Activated CD4-positive, alpha-beta T cell treated with anti-CD3 and anti-CD28 coated beads, Interleukin-2, amount 50 U/mL, for 24 hours (primary cell): ENCODE data around the gene RHBDF2.
"Not testable (repeated sequence)": the region's sequence is repeated elsewhere in the genome, so short reads cannot be mapped to it uniquely, and the experiment has no call there.

Source experiments
- DNase-seq, 2 donors: peaks; one replicate each; pipeline ENCODE4 v3.0.0-alpha.2; 2020; ENCODE audit warnings: low read depth in 1 of 2, low spot score in 1 of 2

RHBDF2 gene

DNA sequence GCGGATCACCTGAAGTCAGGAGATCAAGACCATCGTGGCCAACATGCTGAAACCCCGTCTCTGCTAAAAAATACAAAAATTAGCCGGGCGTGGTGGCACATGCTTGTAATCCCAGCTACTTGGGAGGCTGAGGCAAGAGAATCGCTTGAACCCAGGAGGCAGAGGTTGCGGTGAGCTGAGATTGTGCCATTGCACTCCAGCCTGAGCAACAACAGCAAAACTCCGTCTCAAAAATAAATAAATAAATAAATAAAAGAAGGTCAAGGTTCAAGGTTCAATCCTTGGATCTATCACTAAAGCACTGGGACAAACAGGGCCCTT is 24.2 kb upstream of the RHBDF2 start:
- DNase-seq, result not testable (repeated sequence)

DNA sequence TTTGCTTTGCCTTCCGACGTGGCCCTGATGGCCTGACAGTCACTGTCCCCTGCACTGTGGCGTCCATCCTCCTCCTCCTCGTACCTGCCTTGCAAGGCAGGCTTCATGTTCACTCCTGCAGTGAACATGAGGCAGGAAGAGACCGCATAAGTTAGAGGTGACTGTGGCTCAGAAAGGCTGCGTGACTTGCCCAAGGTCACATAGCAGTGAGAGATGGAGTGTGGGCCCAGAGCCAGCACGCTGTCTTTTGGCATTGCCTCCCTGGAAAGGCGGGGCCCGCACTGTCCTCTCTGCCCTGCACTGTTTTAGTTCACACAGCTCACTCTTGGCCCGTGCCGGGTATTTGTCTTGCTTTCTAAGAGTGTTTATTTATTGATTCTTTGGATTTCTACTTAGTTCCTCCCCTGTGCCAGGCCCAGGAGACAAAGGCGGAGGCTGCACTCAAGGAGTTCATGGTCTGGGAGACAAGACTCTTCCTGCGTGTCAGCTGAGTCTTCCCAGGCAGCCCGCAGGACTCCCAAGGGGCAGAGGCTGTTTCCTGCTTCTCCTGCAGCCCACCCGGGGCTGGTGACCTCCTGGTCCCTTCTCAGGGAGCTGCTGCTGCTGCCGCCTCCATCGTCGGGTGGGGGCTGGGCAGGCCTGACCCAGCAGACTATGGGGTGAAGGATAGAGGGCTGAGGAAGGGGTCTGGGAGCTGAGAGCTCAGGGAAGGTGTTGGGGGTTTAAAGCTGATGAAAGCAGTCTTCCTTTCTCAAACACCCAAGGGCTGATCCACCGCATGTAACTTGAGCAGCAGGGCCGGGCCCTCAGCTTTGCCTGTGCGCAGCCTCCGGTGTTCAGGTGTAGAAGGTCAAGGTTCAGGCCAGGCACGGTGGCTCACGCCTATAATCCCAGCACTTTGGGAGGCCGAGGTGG is 23.6 kb upstream of the RHBDF2 start:
- DNase-seq, result no peak

DNA sequence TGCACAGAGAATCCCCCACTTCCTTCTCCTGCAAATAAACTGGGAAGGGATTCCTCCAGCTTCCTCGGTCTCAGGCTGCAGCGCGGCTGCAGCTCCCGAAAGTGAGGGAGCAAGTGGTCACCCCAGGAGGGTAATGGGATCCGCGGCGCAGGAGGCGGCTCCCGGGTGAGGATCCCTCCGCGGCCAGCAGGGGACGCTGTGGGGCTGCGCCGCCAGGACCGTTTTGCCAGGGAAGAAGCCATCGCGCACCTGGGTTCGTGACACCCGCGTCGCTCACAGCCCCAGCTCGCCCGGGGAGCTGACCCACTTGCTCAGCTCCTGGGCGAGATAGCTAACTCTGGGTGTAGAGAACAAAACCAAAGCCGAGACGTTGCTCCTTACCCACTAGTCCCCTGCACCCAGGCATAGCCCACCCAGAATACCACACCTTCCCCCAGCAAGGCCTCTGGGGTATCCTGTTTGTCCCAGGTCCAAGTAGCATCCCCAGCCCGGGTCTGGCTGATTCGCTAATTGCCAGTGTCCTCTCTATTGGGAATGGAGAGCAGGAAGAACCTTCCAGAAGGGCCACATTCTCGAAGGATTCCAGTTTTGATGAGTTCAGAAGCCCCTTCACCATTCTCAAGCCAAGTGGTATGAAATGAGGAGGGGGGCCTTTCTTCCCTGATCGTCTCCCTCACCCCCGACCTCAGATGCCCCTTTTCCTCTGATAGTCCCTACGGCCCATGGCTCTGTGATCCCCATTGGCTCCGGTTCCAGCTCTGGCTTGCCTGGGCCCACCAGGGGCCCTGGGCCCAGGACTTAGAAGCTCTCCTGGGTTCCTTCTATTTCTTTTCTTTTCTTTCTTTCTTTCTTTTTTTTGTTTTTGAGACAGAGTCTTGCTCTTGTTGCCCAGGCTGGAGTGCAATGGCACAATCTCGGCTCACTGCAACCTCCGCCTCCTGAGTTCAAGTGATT is 22.1 kb upstream of the RHBDF2 start:
- DNase-seq, result peak; percentile 69 to 76

DNA sequence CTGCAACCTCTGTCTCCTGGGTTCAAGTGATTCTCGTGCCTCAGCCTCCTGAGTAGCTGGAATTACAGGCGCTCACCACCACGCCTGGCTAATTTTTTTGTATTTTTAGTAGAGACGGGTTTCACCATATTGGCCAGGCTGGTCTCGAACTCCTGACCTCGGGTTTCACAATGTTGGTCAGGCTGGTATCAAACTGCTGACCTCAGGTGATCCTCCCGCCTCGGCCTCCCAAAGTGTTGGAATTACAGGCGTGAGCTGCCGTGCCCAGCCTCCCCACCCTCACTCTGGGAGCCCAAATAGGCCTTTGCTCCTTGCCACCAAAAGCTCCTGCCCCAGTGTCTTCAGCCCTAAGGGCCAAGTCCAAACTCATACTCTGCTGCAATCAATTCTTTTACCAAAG is 20.5 kb upstream of the RHBDF2 start:
- DNase-seq, result not testable (repeated sequence)

DNA sequence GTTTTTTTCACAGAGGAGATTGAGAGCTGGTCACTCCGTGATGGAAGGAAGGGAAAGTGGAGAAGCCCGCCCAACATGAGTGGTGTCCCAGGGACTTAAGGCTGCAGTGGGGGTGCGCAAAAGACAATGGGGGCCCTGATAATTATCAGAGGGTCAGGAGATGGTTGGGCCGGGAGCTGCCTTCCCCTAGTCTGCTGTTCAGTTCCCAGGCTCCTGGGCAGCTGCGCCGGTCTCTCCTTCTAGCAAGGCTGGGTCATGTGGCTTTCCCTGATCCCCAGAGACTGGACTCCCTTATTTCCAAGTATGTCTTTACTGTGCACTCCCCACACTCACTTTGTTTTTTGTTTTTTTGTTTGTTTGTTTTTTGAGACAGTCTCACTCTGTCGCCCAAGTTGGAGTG is 20.0 kb upstream of the RHBDF2 start:
- DNase-seq, result no peak

DNA sequence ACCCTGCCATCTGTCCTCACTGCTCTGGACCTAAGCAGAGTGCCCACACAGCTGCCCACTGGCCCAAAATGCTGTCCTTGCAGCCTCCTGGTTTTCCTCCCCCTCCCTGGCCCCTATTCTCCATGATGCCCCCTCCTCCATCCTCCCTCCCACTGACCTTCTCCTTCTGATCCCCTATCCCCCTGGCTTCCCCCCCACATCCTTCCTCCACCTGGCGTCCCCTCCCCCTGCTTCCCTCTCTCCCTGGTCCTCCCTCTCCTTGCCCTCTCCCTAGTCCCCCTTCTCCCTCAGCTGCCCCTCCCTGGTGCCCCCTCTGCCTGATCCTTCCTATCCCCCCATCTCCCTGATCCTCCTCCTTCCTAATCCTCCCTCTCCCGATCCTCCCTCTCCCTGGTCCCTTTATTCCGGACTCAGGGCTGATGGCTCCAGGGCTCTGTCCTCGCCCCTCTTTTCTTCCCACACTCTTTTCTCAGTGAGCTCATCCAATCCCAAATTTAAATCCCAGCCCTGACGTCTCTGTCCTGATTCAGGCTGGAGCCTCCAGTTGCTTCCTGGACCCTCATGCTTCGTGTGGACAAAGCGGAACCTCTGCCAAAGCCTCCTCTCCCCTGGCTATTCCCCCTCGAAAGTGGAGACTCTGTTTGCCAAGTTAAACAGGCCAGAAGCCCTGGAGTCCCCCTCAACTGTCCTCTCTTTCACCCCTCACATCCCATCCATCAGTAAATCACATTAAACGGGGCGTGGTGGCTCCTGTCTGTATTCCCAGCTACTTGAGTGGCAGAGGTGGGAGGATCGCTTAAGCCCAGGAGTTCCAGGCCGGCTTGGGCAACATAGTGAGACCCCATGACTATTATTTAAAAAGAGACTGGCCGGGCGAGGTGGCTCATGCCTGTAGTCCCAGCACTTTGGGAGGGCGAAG is 18.1 kb upstream of the RHBDF2 start:
- no peak for DNase-seq

DNA sequence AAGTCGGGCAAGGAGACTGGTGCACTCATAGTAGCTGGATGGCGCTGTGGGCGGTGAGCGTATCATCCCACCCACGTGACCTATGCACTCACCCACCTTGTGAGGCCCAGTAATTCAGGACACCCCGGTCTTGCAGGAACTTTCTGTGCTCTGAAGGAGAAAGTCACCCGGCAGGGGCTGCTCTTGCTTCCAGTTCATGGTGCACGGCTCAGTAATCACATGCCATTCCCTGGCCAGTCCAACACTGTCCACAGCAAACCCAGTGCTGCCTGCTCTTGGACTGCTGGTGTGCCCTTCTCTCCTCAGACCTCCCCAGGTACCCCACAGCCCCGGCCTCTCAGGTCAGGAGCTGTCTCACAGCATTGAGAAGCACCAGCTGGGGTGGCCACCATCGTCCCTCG is 16.4 kb upstream of the RHBDF2 start:
- no peak for DNase-seq

DNA sequence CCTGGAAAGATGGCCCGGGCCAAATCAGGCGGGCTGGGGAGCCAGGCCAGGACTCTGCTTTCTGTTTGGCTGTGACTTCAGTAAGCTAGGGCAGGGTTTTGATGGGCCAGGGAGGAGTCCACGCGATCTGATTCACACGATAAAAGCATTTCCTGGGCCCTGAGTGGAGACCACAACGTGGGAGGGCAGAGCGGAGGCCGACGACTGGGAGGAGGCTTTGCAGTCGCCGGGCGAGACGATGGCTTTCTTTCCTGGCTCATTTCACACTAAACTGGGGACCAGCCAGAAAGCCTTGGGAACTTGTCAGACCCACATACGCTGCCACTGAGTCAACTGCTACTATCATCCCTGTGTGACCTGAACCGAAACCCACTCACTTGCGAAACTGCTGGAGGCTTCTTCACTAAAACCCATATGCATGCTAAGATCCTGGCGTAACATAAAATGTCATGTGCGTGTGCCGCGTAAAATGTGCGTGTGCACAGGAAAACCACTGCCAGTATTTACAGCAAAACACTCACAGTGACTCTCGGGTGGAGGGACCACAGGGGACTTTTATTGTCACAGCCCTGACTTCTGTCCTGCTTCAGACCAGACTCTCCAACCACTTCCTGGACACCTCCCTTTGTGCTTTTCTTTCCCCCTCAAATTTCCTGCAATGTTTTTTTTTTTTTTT is 14.2 kb upstream of the RHBDF2 start:
- peak; percentile 51 to 79 for DNase-seq

DNA sequence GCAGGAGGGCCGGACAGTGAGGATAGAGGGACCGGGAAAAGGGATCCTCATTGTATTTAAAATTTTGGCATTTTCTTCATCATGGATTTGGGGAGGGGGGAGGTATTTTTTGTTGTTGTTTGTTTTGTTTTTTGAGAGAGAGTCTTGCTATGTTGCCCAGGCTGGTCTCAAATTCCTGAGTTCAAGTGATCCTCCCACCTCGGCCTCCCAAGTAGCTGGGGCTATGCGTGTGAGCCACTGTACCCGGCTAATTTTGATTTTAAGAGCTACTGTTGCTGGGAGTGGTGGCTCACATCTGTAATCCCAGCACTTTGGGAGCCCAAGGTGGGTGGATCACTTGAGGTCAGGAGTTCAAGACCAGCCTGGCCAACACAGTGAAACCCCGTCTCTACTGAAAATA is 13.1 kb upstream of the RHBDF2 start:
- DNase-seq, result not testable (repeated sequence)

DNA sequence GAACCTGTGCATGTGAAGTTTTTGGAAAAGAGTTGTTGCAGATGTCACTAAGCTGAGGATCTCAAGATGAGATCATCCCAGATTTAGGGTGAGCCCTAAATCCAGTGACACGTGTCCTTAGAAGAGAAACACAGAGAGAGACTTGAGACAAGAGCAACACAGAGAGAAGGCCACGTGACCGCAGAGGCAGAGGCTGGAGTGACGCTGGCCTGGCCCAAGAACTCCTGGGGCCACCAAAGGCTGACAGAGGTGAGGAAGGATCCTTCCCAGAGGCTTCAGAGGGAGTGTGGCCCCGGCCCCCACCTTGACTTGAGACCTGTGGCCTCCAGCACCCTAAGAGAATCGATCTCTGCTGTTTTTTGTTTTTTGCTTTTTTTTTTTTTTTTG is 12.1 kb upstream of the RHBDF2 start:
- no peak for DNase-seq

DNA sequence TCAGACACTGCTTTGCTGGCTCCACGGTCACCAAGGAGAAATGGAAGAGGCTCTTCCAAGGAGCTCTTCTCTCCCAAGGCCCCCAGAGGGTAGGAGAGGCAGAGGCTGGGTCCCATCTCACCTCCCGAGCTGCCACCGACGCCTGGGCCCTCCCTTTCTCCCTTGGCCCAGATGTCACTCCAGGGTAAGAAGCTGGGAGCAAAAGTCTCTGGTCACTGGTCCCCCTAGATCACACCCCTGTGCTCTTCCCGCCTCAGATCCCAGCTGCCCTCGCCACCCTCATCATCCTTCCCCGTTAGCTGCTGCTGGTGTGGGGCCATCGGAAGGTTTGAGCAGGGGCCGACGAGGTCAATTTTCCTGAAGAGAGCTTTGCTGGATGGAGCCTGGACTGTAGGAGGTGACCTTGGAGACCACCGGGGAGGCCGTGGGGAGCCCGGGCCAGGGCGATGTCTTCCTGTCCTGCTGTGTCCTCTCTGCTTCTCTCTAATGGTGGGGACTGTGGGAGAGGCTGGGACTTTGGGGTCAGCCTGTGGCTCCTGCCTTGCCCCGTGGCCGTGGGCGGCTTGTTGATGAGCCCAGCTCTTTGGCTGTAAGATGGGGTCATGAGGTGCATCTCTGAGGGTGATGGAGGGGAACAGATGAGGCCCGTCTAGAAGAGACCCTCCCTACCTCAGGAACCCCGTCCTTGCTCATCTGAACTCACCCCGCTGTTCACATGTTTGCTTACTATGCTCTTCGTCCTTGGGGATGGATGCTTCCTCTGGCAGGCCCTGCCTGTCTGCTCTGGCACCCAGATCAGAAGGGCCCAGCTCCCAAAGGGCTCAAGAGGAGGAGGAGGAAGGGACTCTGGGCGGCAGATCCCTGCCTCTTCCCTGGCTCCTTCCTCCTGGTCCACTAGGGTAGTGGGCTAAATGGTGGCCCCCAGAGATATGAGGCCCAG is 11.4 kb upstream of the RHBDF2 start:
- no peak for DNase-seq

DNA sequence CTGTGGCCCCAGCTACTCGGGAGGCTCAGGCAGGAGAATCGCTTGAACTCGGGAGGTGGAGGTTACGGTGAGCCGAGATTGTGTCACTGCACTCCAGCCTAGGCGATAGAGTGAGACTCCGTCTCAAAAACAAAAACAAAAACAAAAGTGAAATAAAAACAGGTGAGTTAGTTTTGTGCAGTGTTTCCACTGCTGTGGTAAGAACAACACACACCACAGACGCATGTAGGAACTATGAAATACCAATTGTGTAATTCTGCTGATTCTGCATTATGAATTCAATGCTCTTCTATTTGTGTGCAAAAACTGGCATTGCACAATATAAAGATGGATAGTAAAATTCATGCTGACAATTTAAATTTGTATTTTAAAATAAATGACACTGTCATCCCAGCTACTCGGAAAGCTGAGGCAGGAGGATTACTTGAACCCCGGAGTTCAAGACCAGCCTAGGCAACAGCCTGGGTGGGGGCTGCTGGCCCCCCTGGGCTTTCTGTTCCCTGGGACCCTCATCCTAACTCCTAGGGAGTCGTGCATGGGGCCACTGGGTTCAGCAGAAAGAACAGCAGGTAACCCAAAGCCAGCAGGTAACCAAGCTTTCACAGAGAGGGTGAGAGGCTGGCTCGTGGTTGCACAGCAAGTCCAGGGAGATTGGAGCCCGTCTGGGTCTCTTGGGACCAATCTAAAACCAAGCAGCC is 10.6 kb upstream of the RHBDF2 start:
- DNase-seq, result no peak

DNA sequence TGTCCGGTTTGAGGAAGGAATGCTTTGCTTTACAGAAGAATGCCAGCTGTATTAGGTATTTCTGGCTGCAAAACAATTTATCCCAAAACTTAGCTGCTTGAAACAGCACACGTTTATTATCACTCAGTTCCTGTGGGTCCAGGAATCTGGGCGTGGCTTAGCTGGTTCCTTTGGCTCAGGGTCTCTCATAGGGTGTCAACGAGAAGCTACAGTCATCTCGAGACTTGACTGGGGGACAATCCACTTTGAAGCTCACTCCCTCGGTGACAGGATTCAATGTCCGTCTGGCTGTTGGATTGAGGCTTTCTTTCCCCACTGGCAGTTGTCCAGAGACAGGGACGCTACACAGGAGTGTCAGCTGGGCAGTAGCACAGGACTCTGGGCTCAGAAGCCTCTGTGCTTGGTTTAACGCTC is 9.6 kb upstream of the RHBDF2 start:
- DNase-seq, result no peak

DNA sequence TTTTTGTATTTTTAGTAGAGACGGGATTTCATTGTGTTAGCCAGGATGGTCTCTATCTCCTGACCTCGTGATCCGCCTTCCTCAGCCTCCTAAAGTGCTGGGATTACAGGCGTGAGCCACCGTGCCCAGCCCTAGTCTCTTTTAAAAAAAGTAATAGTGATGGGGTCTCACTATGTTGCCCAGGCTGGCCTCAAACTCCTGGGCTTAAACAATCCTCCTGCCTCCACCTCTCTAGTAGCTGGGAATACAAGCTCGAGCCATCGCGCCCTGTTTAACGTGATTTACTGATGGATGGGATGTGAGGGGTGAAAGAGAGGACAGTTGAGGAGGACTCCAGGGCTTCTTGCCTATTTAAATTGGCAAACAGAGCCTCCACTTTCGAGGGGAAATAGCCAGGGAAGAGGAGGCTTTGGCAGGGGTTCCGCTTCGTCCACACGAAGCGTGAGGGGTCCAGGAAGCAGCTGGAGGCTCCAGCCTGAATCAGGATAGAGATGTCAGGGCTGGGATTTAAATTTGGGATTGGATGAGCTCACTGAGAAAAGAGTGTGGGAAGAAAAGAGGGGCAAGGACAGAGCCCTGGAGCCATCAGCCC is 7.3 kb upstream of the RHBDF2 start:
- not testable (repeated sequence) for DNase-seq

DNA sequence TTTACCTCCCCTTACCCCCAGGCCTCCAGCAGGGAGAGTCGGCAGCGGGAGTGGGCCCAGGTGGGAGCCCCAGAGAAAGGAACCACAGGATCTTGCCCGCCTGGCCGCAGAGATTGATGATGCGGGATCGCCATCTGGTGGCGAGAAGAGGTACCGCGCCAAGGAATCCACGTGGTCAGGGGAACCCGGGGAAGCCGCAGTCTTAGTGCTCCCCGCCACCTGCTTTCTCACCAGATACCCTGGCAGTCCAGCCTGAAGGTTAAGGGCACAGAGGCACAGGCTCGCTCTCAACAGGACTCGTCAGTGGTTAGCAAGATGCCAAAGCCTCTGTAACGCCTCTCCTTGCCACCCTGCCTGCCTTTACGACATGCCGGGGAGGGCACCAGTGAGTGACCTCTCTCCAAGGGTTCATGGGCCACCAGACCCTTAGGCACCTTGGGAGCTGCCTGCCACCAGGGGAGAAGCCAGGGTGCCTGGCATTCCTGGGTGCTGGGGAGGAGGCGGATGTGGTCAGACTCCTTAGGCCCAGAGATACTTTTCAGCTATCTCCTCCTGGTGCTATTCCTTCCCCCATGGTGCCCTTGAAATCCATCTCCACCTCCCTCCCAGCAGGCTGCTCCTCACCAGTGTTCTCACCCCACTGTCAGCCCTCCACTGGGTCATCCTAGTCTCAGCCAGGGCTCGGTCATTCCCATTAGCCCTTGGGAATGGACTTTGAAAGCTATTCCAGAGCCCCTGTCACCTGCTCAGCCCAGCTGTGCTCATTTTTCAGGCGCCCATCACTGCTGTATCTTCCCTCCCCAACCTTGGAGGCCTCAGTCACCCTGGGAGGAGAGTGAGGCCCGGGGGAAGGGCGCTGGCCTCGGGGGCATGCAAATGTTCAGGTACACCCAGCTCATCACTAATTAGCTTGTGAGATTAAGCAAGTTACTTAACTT is 5.5 kb upstream of the RHBDF2 start:
- peak; percentile 87 to 90 for DNase-seq

DNA sequence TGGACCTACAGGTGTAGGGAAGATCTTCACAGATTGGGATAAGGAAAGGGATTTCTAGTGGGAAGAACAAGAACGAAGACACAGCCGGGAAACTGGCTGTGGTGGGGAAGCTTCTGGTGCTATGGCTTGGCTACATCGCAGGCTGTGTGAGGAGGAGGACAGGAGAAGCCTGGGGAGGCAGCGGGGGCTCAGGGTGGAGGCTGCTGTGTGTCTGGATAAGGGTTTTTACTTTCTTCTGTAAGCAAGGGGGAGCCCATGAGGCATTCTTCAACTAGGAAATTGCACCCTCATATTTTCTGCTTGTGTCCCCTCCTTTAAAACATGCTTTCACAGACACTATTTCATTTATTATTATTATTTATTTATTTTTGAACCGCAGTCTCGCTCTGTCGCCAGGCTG is 2.9 kb upstream of the RHBDF2 start:
- no peak for DNase-seq
